ENCODE results near the gene NACC2. TPM values are rescaled to one million over a fixed set of nuclear protein-coding genes. Genes with fewer than 3 reads are reported as not detected.

Gene NACC2
- total and polyA plus RNA-seq, 2 donors (not counting 1 experiment from before 2014, with no cell fraction given), result 0.34 to 1.9 TPM

GRCh38 chr9:136119883-136120393, 24.8 kb upstream of the NACC2 start:
- H3K4me1 ChIP-seq (ENCODE audit: control insufficient read depth in 2 of 2, insufficient read depth in 2 of 2, low read length in 2 of 2), result peaks cover 15 to 29% of the 10 kb centered on the region in 2 donors
- H3K27ac Mint-ChIP-seq, result peak overlapping the region; percentile 53
- no peaks in the 10 kb centered on the region for H3K9me3 Mint-ChIP-seq (ENCODE audit: insufficient read depth)
- peak overlapping the region; percentile 51 to 94 for H3K27ac ChIP-seq (ENCODE audit: low read length in 2 of 2)
- peaks cover 12% of the 10 kb centered on the region for H3K4me1 Mint-ChIP-seq
- intact Hi-C loops (cut with micrococcal nuclease), result loop anchor here (1.0 to 2.0 kb wide), 2 partner anchors 125 to 153 kb away; partner anchors contain the start of gene QSOX2
- whole genome bisulfite sequencing (ENCODE audit: insufficient coverage), result 75% methylated on average over 8 of the region's 11 CpGs
- H3K36me3 ChIP-seq (replicated peaks in 1 of 2; ENCODE audit: control extremely low read depth in 1 of 2, control insufficient read depth in 1 of 2, extremely low read depth in 1 of 2, insufficient read depth in 2 of 2, low read length in 1 of 2), result peaks cover 0 to 11% of the 10 kb centered on the region in 2 experiments
- peaks cover 3% of the 10 kb centered on the region for H3K27me3 Mint-ChIP-seq
- H3K27me3 ChIP-seq (replicated peaks in 1 of 4; ENCODE audit: control extremely low read depth in 1 of 4, control insufficient read depth in 3 of 4, insufficient read depth in 4 of 4, low read length in 3 of 4), result no peaks in the 10 kb centered on the region
- ChIA-PET CTCF (interaction anchor here (0.7 to 6.2 kb wide), 4 partner anchors 30 to 256 kb away, joined by 3 to 124 read pairs (median 30); no protein-coding TSS in a partner anchor), POLR2A (no interaction called here)
- H4K20me1 ChIP-seq (ENCODE audit: control insufficient read depth, insufficient read depth, low read length, poor library complexity, severe bottlenecking), result peaks cover 13% of the 10 kb centered on the region
- peak overlapping the region; percentile 87 for H2AFZ ChIP-seq (ENCODE audit: insufficient read depth, low read depth, low read length, poor library complexity, severe bottlenecking)
- H3K4me2 ChIP-seq (replicated peaks; ENCODE audit: low read depth, low read length, poor library complexity, severe bottlenecking), result peak overlapping the region; percentile 92
- no peak for TF ChIP-seq CTCF (IDR thresholded peaks at IDR 0.05)
- no peak for TF ChIP-seq EZH2 (IDR thresholded peaks at IDR 0.05; ENCODE audit: borderline replicate concordance, insufficient read depth, low read depth, low read length, poor library complexity, severe bottlenecking)
- peak overlapping the region; percentile 87 for H3K4me3 Mint-ChIP-seq
- peaks cover 24% of the 10 kb centered on the region for H3K79me2 ChIP-seq (ENCODE audit: control insufficient read depth, insufficient read depth, low read length)
- H3K9ac ChIP-seq (ENCODE audit: low read length), result peak overlapping the region; percentile 88
- peak overlapping the region in 3 of 5 experiments; percentile 64 to 76 (median 72) for H3K4me3 ChIP-seq (ENCODE audit: control extremely low read depth in 1 of 5, extremely low read depth in 1 of 5, insufficient read depth in 1 of 5, low read depth in 2 of 5, low read length in 4 of 5)
- DNase-seq (no peak), ATAC-seq (ENCODE audit: low read depth) (no peak)
- no peaks in the 10 kb centered on the region for H3K9me3 ChIP-seq (ENCODE audit: control extremely low read depth in 1 of 3, control insufficient read depth in 2 of 3, insufficient read depth in 1 of 3, low read length in 2 of 3)
